Measurements from ENCODE around the gene PRCP. TPM values are rescaled to one million over a fixed set of nuclear protein-coding genes. Genes with fewer than 3 reads are reported as not detected.

Gene PRCP
- total RNA-seq, 2 experiments from 2014 or later: 21.8 to 29.9 TPM

DNA sequence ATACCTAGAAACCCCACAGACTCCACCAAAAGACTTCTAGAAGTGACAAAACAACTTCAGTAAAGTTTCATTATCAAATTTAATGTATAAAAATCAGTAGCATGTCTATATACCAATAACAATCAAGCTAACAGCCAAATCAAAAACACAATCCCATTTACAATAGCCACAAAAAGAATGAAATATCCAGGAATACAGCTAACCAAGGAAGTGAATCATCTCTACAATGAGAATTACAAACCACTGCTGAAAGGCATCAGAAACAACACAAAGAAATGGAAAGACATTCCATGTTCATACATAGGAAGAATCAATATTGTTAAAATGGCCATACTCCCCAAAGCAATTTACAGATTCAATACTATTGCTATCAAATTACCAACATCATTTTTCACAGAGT, 46.0 kb downstream of the PRCP start:
- H3K4me3 Mint-ChIP-seq: no peak overlapping the region
- ChIA-PET CTCF (interaction anchor here (5.2 kb wide), 1 partner anchor 14 kb away, joined by 35 read pairs; no protein-coding TSS in a partner anchor), POLR2A (interaction anchor here (1.0 kb wide), 1 partner anchor 8 kb away, joined by 3 read pairs; no protein-coding TSS in a partner anchor)
- ATAC-seq (no peak), DNase-seq (no peak)
- H3K27ac Mint-ChIP-seq: no peak overlapping the region
- TF ChIP-seq, protein P1, sequence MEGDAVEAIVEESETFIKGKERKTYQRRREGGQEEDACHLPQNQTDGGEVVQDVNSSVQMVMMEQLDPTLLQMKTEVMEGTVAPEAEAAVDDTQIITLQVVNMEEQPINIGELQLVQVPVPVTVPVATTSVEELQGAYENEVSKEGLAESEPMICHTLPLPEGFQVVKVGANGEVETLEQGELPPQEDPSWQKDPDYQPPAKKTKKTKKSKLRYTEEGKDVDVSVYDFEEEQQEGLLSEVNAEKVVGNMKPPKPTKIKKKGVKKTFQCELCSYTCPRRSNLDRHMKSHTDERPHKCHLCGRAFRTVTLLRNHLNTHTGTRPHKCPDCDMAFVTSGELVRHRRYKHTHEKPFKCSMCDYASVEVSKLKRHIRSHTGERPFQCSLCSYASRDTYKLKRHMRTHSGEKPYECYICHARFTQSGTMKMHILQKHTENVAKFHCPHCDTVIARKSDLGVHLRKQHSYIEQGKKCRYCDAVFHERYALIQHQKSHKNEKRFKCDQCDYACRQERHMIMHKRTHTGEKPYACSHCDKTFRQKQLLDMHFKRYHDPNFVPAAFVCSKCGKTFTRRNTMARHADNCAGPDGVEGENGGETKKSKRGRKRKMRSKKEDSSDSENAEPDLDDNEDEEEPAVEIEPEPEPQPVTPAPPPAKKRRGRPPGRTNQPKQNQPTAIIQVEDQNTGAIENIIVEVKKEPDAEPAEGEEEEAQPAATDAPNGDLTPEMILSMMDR (IDR thresholded peaks at IDR 0.05): no peak
- peaks cover 6% of the 10 kb centered on the region for H3K36me3 Mint-ChIP-seq (ENCODE audit: low read depth)
- peaks cover 3% of the 10 kb centered on the region for H3K4me1 Mint-ChIP-seq (ENCODE audit: low read depth)
- intact Hi-C loops (cut with micrococcal nuclease): no loop called here
- H3K27me3 Mint-ChIP-seq: no peaks in the 10 kb centered on the region
- H3K9me3 Mint-ChIP-seq: no peaks in the 10 kb centered on the region

DNA sequence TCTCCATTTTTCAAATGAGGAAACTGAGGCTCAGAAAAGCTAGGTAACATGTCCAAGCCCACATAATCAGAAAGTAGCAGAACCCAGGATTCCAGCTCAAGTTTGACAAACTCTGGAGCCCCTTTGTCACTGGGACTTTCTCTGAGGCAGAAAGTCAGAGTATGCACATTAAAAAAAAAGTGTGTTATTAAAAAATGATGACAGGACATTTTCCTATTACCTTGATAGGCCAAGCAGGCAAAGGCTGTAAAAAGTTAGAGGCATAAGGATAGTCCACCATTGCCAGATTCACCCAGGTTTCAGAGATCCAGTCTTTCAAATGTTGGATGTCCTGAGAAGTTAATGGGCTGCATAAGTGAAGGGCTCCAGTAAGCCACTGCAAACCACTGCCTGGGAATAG, 51.4 kb downstream of the PRCP start:
- Mint-ChIP-seq H3K9me3 (no peaks in the 10 kb centered on the region), H3K27me3 (no peaks in the 10 kb centered on the region), H3K4me1 (ENCODE audit: low read depth) (peaks cover 2% of the 10 kb centered on the region), H3K27ac (no peak overlapping the region), H3K4me3 (no peak overlapping the region), H3K36me3 (ENCODE audit: low read depth) (no peaks in the 10 kb centered on the region)
- TF ChIP-seq, protein P1 (IDR thresholded peaks at IDR 0.05): no peak
- DNase-seq (no peak), ATAC-seq (no peak)
- ChIA-PET POLR2A (no interaction called here), CTCF (interaction anchor here (0.8 kb wide), 1 partner anchor 18 kb away, joined by 3 read pairs; no protein-coding TSS in a partner anchor)
- intact Hi-C loops (cut with micrococcal nuclease): no loop called here

DNA sequence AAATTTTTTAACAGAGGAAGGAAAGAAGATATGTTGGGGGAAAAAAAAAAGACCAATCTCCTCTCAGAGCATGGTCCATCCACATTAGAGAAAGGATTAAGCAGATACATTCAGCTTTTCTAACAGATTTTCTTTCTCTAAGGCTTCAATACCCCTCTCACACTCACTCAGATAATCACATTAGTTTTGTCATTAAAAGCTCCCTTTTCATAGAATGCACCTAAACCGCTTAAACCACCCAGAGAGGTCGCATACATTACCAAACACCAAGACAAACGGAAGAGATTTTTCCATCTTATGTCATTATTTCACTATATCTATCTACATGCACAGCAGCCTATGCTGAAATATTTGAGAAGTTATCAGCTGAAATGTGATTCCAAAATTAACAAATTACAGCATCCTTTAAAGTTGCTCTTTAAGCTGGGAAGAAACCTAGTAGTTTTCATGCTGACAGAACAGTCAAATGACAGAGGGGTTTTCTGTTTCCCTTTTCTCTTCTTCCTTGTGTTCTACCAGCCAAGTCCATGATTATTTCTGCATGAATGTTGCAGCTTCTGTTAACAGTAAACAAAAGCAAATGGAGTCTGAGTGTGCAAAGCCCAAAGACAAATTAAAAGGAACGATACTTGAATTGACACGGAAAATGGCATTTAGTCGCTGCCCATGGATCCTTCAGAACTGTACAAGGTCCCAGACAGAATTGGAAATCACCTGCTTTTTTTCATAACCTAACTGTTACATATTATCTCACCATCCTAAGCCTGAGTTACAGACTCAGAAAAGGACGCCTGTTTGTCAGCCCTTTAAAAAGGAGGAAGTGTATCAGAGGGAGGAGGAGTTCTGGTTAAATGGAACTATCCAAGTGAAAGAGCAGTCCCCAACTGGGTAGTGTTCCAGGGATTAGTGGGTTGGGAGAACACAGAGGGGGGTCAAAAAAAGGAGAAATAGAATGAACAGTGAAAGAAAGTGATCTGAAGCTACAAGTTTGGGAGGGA, 54.6 kb downstream of the PRCP start:
- no peak overlapping the region for H3K4me3 Mint-ChIP-seq
- no peaks in the 10 kb centered on the region for H3K27me3 Mint-ChIP-seq
- ChIA-PET POLR2A (no interaction called here), CTCF (interaction anchor here (1.3 kb wide), 1 partner anchor 22 kb away, joined by 3 read pairs; no protein-coding TSS in a partner anchor)
- TF ChIP-seq, protein P1 (IDR thresholded peaks at IDR 0.05): no peak
- H3K4me1 Mint-ChIP-seq (ENCODE audit: low read depth): peaks cover 2% of the 10 kb centered on the region
- no peak overlapping the region for H3K27ac Mint-ChIP-seq
- ATAC-seq (no peak), DNase-seq (no peak)
- intact Hi-C loops (cut with micrococcal nuclease): no loop called here
- H3K9me3 Mint-ChIP-seq: no peaks in the 10 kb centered on the region
- peaks cover 2% of the 10 kb centered on the region for H3K36me3 Mint-ChIP-seq (ENCODE audit: low read depth)

DNA sequence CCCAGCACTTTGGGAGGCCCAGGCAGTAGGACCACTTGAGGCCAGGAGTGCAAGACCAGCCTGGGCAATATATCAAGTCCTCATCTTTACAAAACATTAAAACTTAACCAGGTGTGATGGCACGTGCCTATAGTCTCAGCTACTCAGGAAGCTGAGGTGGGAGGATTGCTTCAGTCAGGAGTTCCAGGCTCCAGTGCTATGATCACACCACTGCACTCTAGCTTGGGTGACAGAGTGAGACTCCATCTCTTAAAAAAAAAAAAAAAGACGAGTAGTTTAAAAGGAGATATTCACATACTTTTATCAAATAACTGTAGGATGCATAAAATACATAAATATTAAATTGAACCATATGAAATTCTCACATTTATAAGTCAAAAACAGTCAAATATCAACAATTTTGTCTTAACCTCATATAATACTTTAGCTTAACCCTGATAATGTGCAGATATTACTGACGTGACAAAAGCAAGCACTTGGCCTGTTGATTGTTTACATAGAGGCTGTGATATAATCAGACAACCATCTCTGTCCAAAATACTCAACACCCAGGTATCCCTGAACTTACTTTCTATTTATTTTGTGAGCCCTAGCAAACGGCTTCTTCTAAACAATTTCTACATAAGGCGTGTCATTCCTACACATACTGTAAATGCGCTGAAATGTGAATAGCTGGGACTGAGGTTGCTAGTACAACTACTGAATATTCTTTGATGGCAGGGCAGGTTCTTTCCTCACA, 57.0 kb downstream of the PRCP start:
- intact Hi-C loops (cut with micrococcal nuclease): no loop called here
- H3K4me3 Mint-ChIP-seq: no peak overlapping the region
- H3K36me3 Mint-ChIP-seq (ENCODE audit: low read depth): peaks cover 2% of the 10 kb centered on the region
- no peaks in the 10 kb centered on the region for H3K9me3 Mint-ChIP-seq
- TF ChIP-seq, protein P1 (IDR thresholded peaks at IDR 0.05): no peak
- no peak for DNase-seq
- H3K27me3 Mint-ChIP-seq: no peaks in the 10 kb centered on the region
- ChIA-PET CTCF (interaction anchor here (1.2 kb wide), 1 partner anchor 8 kb away, joined by 3 read pairs; no protein-coding TSS in a partner anchor), POLR2A (no interaction called here)
- no peak overlapping the region for H3K27ac Mint-ChIP-seq
- peaks cover 2% of the 10 kb centered on the region for H3K4me1 Mint-ChIP-seq (ENCODE audit: low read depth)
- ATAC-seq: no peak

Data from activated CD8-positive, alpha-beta T cell treated with anti-CD3 and anti-CD28 coated beads for 36 hours (primary cell).